Panc1 (cell line): ENCODE data around the gene SMAD6.

ENCODE experiments used
- CTCF ChIP-seq: fragments of 450-650 bp; IDR thresholded peaks from 2 replicates; pipeline ENCODE4 v1.5.1; 2017; ENCODE audit warnings: mild to moderate bottlenecking
- POLR2AphosphoS5 ChIP-seq: IDR thresholded peaks from 2 replicates; pipeline ENCODE4 v1.6.1; 2012; ENCODE audit warnings: mild to moderate bottlenecking, low read depth, low read length, moderate library complexity

- no peak for TF ChIP-seq CTCF
- no peak for TF ChIP-seq POLR2AphosphoS5
Measured at GRCh38 chr15:66721954-66722353, 19.9 kb downstream of the SMAD6 start.
